ENCODE data around the gene CEMIP2.

- TF ChIP-seq CTCF (IDR thresholded peaks at IDR 0.05) (no peak), POLR2A (IDR thresholded peaks at IDR 0.05) (no peak)
Measured at GRCh38 chr9:71801826-71802225, 33.5 kb upstream of the CEMIP2 start.

Measured in uterus (tissue), 2 donors.